Activated gamma-delta T cell treated with Interleukin-2 at 50 U/mL for 16 hours (primary cell): Measurements from ENCODE around the gene MGLL.

Experiments used
- DNase-seq: peaks from one replicate; pipeline ENCODE4 v3.0.0-alpha.2; 2020

Gene MGLL

GRCh38 chr3:127822041-127822681 is at the start of gene MGLL:
Gene MGLL, minus strand, starts transcription at chr3:127822515. Its CDS starts 197 bp downstream, at chr3:127822318.
- no peak for DNase-seq

- DNase-seq: no peak
Observed at GRCh38 chr3:127870156-127870555, 47.8 kb upstream of the MGLL start.

- DNase-seq: no peak
Observed at GRCh38 chr3:127867986-127868385, 45.7 kb upstream of the MGLL start.

- DNase-seq: no peak
Observed at GRCh38 chr3:127867412-127867811, 45.1 kb upstream of the MGLL start.

GRCh38 chr3:127865941-127866340 is 43.6 kb upstream of the MGLL start:
- DNase-seq: no peak

- no peak for DNase-seq
Observed at GRCh38 chr3:127860211-127860696, 37.9 kb upstream of the MGLL start.

GRCh38 chr3:127859730-127860129 is 37.4 kb upstream of the MGLL start:
- DNase-seq: no peak

GRCh38 chr3:127858937-127859336 is 36.6 kb upstream of the MGLL start:
- DNase-seq: no peak

- no peak for DNase-seq
Observed at GRCh38 chr3:127858521-127858920, 36.2 kb upstream of the MGLL start.

GRCh38 chr3:127857333-127857732 is 35.0 kb upstream of the MGLL start:
- DNase-seq: no peak

- no peak for DNase-seq
Observed at GRCh38 chr3:127856801-127857200, 34.5 kb upstream of the MGLL start.

- DNase-seq: no peak
Observed at GRCh38 chr3:127855246-127855645, 32.9 kb upstream of the MGLL start.

- no peak for DNase-seq
Observed at GRCh38 chr3:127853681-127854080, 31.4 kb upstream of the MGLL start.

GRCh38 chr3:127851899-127852298 is 29.6 kb upstream of the MGLL start:
- no peak for DNase-seq

GRCh38 chr3:127849368-127849767 is 27.1 kb upstream of the MGLL start:
- no peak for DNase-seq

- no peak for DNase-seq
Observed at GRCh38 chr3:127848131-127849129, 26.1 kb upstream of the MGLL start.

GRCh38 chr3:127847236-127847720 is 25.0 kb upstream of the MGLL start:
- DNase-seq: no peak

GRCh38 chr3:127846576-127846975 is 24.3 kb upstream of the MGLL start:
- no peak for DNase-seq

- no peak for DNase-seq
Observed at GRCh38 chr3:127844326-127844942, 22.1 kb upstream of the MGLL start.

- DNase-seq: no peak
Observed at GRCh38 chr3:127840671-127841070, 18.4 kb upstream of the MGLL start.

- no peak for DNase-seq
Observed at GRCh38 chr3:127839099-127839498, 16.8 kb upstream of the MGLL start.

- no peak for DNase-seq
Observed at GRCh38 chr3:127835993-127836882, 13.9 kb upstream of the MGLL start.
